Aorta (tissue), 5 donors: Measurements from ENCODE around the gene TMEM232. TPM values are rescaled to one million over a fixed set of nuclear protein-coding genes. Genes with fewer than 3 reads are reported as not detected.
"Not testable (repeated sequence)": the region's sequence is repeated elsewhere in the genome, so short reads cannot be mapped to it uniquely, and the experiment has no call there.

Source experiments
- ATAC-seq: fragments of 200-7000 bp; cut with Tn5 transposase; one replicate; pipeline ENCODE4 v1.9.1; 2022; ENCODE audit warnings: moderate library complexity; ENCODE audit not compliant: low FRiP score
- DNase-seq, 2 donors: peaks; one replicate each; pipeline ENCODE4 v3.0.0-alpha.2; 2020
- H3K27ac ChIP-seq, 2 donors: one replicate each; pipeline ENCODE4 v1.5.1; 2013; ENCODE audit warnings: low read length in 2 of 2, mild to moderate bottlenecking in 2 of 2, moderate library complexity in 2 of 2, control low read depth in 1 of 2, inconsistent platforms in 1 of 2, low read depth in 1 of 2
- H3K27me3 ChIP-seq, 2 donors: one replicate each; pipeline ENCODE4 v1.6.1; 2013; ENCODE audit warnings: control low read depth in 1 of 2, low read length in 1 of 2, mild to moderate bottlenecking in 1 of 2, moderate library complexity in 1 of 2; ENCODE audit not compliant: insufficient read depth in 2 of 2, control insufficient read depth in 1 of 2
- H3K36me3 ChIP-seq, 2 donors: one replicate each; pipeline ENCODE4 v1.6.1; 2013; ENCODE audit warnings: control low read depth in 1 of 2, low read length in 1 of 2, mild to moderate bottlenecking in 1 of 2; ENCODE audit not compliant: insufficient read depth in 2 of 2, control insufficient read depth in 1 of 2
- H3K4me1 ChIP-seq, 2 donors: one replicate each; pipeline ENCODE4 v1.6.1; 2013; ENCODE audit warnings: low read length in 2 of 2, control low read depth in 1 of 2, mild to moderate bottlenecking in 1 of 2, moderate library complexity in 1 of 2; ENCODE audit not compliant: insufficient read depth in 2 of 2, control insufficient read depth in 1 of 2
- H3K4me3 ChIP-seq, 2 donors: one replicate each; pipeline ENCODE4 v1.5.1; 2013; ENCODE audit warnings: low read length in 2 of 2, control low read depth in 1 of 2, mild to moderate bottlenecking in 1 of 2
- H3K9me3 ChIP-seq: one replicate; pipeline ENCODE4 v1.6.1; 2013; ENCODE audit warnings: mild to moderate bottlenecking, low read length; ENCODE audit not compliant: control insufficient read depth
- WGBS, 2 donors: extraction: QIAGEN DNeasy Blood & Tissue Kit; methylation state at CpG; one replicate each; pipeline ENCODE4 v1.1.7; 2013; 5-methylcytosine and 5-hydroxymethylcytosine counted together
- intact Hi-C, 2 donors: fragments of 100-400 bp; cut with DNase I; formaldehyde crosslinking; loops; one replicate each; pipeline versions ENCODE4 v1.14.2 to v1.15.0; 2022
- polyA plus RNA-seq, 2 donors: library from polyadenylated mRNA; stranded (reverse); fragments of 200-250 nt; gene quantifications; one replicate each; pipeline ENCODE4 v1.2.3, GENCODE V29; 2013
- total RNA-seq, 2 donors: library from RNA; stranded (reverse); fragmentation: NEBNext Ultra II Directional; extraction: Animal tissue kit (Norgen Biotek cat#: 25700); gene quantifications; one replicate each; pipeline ENCODE4 v1.2.1, GENCODE V29; 2021
- donor health status: healthy with polysubstance abuse.
- donor health status: Bipolar disorder and iron deficiency.
- donor health status: DM: no; HTN: no; CAD: no.
- donor health status: DM: no; HTN: no; CAD: no.
- donor health status: DM: yes; HTN: yes; CAD: no.

The TMEM232 gene
- total and polyA plus RNA-seq, 4 donors: 1.7 to 4.9 (median 2.1) TPM

GRCh38 chr5:110752953-110753352 lies 26.5 kb upstream of the TMEM232 start:
- ATAC-seq (no peak), DNase-seq (no peak)
- no peak overlapping the region for H3K27ac ChIP-seq
- intact Hi-C loops: loop anchor here in 1 of 2 donors (10.0 kb wide), 1 partner anchor 312 kb away; no protein-coding TSS in a partner anchor
- H3K4me1 ChIP-seq: no peaks in the 10 kb centered on the region
- no peak overlapping the region for H3K4me3 ChIP-seq
- no peaks in the 10 kb centered on the region for H3K9me3 ChIP-seq
- H3K36me3 ChIP-seq: no peaks in the 10 kb centered on the region
- no peaks in the 10 kb centered on the region for H3K27me3 ChIP-seq
- WGBS, 2 donors: 61 to 83% methylated on average over 1 of the region's 1 CpG

GRCh38 chr5:110751902-110752762 lies 25.7 kb upstream of the TMEM232 start:
- Histone ChIP-seq H3K9me3 (no peaks in the 10 kb centered on the region), H3K4me1 (no peaks in the 10 kb centered on the region), H3K36me3 (no peaks in the 10 kb centered on the region), H3K27me3 (no peaks in the 10 kb centered on the region), H3K27ac (no peak overlapping the region), H3K4me3 (no peak overlapping the region)
- ATAC-seq (no peak), DNase-seq (no peak)
- WGBS, 2 donors: 75 to 78% methylated on average over 8 of the region's 8 CpGs
- intact Hi-C loops: loop anchor here in 1 of 2 donors (10.0 kb wide), 1 partner anchor 313 kb away; no protein-coding TSS in a partner anchor

DNA sequence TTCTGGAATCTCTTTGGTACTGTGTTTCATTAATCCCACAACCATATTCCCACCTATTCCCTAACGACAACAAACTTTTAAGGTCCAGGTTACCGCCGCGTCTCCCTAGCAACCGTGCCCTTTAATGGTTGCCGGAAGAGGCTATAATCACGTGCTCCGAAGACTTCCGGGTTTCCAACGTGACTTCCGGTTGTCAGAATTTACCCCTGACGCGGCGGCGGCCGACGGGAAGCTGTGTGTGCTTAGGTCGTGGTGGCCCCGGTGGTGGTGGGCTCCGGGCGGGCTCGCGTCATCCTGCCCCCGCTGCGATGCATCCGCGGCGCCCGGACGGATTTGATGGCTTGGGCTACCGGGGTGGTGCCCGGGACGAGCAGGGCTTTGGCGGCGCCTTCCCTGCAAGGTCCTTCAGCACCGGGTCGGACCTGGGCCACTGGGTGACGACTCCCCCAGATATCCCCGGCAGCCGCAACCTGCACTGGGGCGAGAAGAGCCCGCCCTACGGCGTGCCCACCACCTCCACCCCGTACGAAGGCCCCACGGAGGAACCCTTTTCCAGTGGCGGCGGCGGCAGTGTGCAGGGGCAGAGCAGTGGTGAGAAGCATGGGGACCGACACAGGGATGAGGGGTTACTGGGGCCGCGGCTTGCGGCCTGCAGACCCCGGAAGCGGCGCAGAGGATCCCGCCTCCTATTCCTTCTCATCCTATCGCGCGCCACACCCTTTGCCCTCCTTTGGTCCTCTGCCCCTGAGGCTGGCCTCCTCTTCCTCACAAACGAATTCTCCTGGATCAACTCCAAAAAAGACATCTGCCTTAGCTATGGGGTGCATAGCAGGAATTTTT lies 12.6 kb upstream of the TMEM232 start, which contains the start of gene SLC25A46:
SLC25A46 (plus strand) TSS at position 196 of the 840 bp plus-strand sequence; CDS start at position 309, 113 bp downstream.
- DNase-seq (peak; percentile 93), ATAC-seq (peak; percentile 99)
- Histone ChIP-seq H3K36me3 (no peaks in the 10 kb centered on the region), H3K4me3 (peak within 1 kb of the TSS; percentile 68 to 86), H3K27me3 (no peaks in the 10 kb centered on the region), H3K4me1 (peaks cover 0 to 2% of the 10 kb centered on the region in 2 donors), H3K27ac (peak within 1 kb of the TSS in 1 of 2 donors; percentile 81), H3K9me3 (no peaks in the 10 kb centered on the region)
- intact Hi-C loops: no loop called here
- 0% methylated on average over 58 to 62 of the region's 62 CpGs for WGBS, 2 donors

GRCh38 chr5:110738503-110738811 lies 12.0 kb upstream of the TMEM232 start:
- peaks cover 0 to 2% of the 10 kb centered on the region in 2 donors for H3K4me1 ChIP-seq
- 0 to 1% methylated on average over 14 of the region's 14 CpGs for WGBS, 2 donors
- H3K9me3 ChIP-seq: no peaks in the 10 kb centered on the region
- no peak overlapping the region for H3K27ac ChIP-seq
- peak overlapping the region; percentile 68 to 86 for H3K4me3 ChIP-seq
- H3K36me3 ChIP-seq: no peaks in the 10 kb centered on the region
- intact Hi-C loops: no loop called here
- ATAC-seq: peak; percentile 86
- no peaks in the 10 kb centered on the region for H3K27me3 ChIP-seq
- no peak for DNase-seq

- intact Hi-C loops: no loop called here
- Histone ChIP-seq H3K4me3 (no peak overlapping the region), H3K36me3 (no peaks in the 10 kb centered on the region), H3K27me3 (no peaks in the 10 kb centered on the region), H3K9me3 (no peaks in the 10 kb centered on the region), H3K4me1 (peaks cover 0 to 2% of the 10 kb centered on the region in 2 donors), H3K27ac (no peak overlapping the region)
- DNase-seq (no peak), ATAC-seq (no peak)
- WGBS, 2 donors: 65 to 75% methylated on average over 3 of the region's 3 CpGs
Measured at GRCh38 chr5:110736753-110737152, 10.3 kb upstream of the TMEM232 start.

GRCh38 chr5:110735556-110735955 lies 9.1 kb upstream of the TMEM232 start:
- Histone ChIP-seq H3K9me3 (no peaks in the 10 kb centered on the region), H3K36me3 (no peaks in the 10 kb centered on the region), H3K27ac (no peak overlapping the region), H3K4me1 (peaks cover 0 to 2% of the 10 kb centered on the region in 2 donors), H3K4me3 (no peak overlapping the region), H3K27me3 (no peaks in the 10 kb centered on the region)
- no peak for ATAC-seq
- intact Hi-C loops: no loop called here
- no peak for DNase-seq
- 21 to 37% methylated on average over 1 of the region's 1 CpG for WGBS, 2 donors

DNA sequence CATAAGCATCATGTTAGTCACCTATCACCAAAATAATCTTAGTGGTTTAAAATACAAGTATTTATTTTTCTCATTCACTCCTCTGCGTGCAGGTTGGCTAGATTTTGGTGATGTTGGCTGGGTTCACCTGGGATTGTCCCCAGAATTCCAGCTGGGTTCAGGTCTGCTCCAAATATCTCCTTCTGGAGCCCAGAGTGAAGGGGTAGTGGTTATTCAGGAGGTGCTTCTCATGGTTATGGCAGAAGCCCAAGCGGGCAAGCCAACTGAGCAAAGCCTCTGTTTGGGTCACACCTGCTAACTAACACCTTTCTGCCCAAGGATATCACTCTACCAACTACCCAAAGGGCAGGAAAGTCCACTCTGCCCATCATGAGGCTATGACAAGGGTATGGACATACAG lies 7.6 kb upstream of the TMEM232 start:
- ATAC-seq: no peak
- 82 to 84% methylated on average over 2 of the region's 2 CpGs for WGBS, 2 donors
- Histone ChIP-seq H3K27me3 (no peaks in the 10 kb centered on the region), H3K4me3 (no peak overlapping the region), H3K27ac (no peak overlapping the region), H3K4me1 (peaks cover 0 to 2% of the 10 kb centered on the region in 2 donors), H3K36me3 (no peaks in the 10 kb centered on the region), H3K9me3 (no peaks in the 10 kb centered on the region)
- no peak for DNase-seq
- intact Hi-C loops: no loop called here

DNA sequence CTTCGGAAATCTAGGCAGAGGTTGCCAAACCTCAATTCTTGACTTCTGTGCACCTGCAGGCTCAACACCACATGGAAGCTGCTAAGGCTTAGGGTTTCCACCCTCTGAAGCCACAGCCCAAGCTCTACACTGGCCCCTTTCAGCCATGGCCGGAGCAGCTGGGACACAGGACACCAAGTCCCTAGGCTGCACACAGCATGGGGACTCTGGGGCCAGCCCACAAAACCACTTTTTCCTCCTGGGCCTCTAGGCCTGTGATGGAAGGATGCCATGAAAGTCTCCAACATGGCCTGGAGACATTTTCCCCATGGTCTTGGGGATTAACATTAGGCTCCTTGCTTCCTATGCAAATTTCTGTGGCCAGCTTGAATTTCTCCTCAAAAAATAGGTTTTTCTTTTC lies 5.0 kb upstream of the TMEM232 start:
- DNase-seq, H3K4me3 ChIP-seq, intact Hi-C loops, H3K36me3 ChIP-seq, H3K4me1 ChIP-seq, ATAC-seq, H3K27ac ChIP-seq, H3K27me3 ChIP-seq, H3K9me3 ChIP-seq: not testable (repeated sequence)
- WGBS, 2 donors: 92 to 100% methylated on average over 2 of the region's 2 CpGs
